Osteoblast (primary cell): Measurements from ENCODE around the gene SOX13. TPM values are rescaled to one million over a fixed set of nuclear protein-coding genes. Genes with fewer than 3 reads are reported as not detected.

Experiments
- DNase-seq: peaks from one replicate; pipeline ENCODE4 v3.0.0; 2011; ENCODE audit warnings: low spot score, mixed read lengths; ENCODE audit not compliant: insufficient read length; ENCODE audit errors: missing footprints
- H2AFZ ChIP-seq: 2 replicates; pipeline ENCODE4 v1.6.0; 2011; ENCODE audit warnings: mild to moderate bottlenecking, low read length
- H3K27ac ChIP-seq: 2 replicates; pipeline ENCODE4 v1.5.1; 2011; ENCODE audit warnings: mild to moderate bottlenecking, low read depth, low read length, moderate library complexity
- H3K27me3 ChIP-seq: 2 replicates; pipeline ENCODE4 v1.6.0; 2012; ENCODE audit warnings: mild to moderate bottlenecking, control low read depth, inconsistent platforms, low read length, moderate library complexity; ENCODE audit not compliant: insufficient read depth
- H3K36me3 ChIP-seq: 2 replicates; pipeline ENCODE4 v1.5.1; 2011; ENCODE audit warnings: mild to moderate bottlenecking, low read length, control low read depth, moderate library complexity; ENCODE audit not compliant: insufficient read depth
- H3K4me1 ChIP-seq: 2 replicates; pipeline ENCODE4 v1.5.1; 2011; ENCODE audit warnings: mild to moderate bottlenecking, low read length, control low read depth, moderate library complexity; ENCODE audit not compliant: insufficient read depth
- H3K4me2 ChIP-seq: 2 replicates; pipeline ENCODE4 v1.6.0; 2011; ENCODE audit warnings: mild to moderate bottlenecking, low read length; ENCODE audit not compliant: insufficient read depth
- H3K4me3 ChIP-seq: fragments of 200-600 bp; sonication (generic); 3 replicates; pipeline ENCODE4 v1.5.1; 2012; ENCODE audit warnings: mild to moderate bottlenecking, low read length, inconsistent platforms; ENCODE audit not compliant: insufficient read depth
- H3K79me2 ChIP-seq: 2 replicates; pipeline ENCODE4 v1.6.0; 2012; ENCODE audit warnings: mild to moderate bottlenecking, low read length, control low read depth, inconsistent platforms; ENCODE audit not compliant: insufficient read depth
- H3K9me3 ChIP-seq: 2 replicates; pipeline ENCODE4 v1.5.1; 2011; ENCODE audit warnings: low read depth, low read length, control low read depth
- H4K20me1 ChIP-seq: 2 replicates; pipeline ENCODE4 v1.6.0; 2012; ENCODE audit warnings: mild to moderate bottlenecking, low read length, control low read depth; ENCODE audit not compliant: insufficient read depth
- total RNA-seq: library from RNA; depleted of rRNA; stranded (reverse); fragments of >200 nt; gene quantifications from 2 replicates; pipeline ENCODE4 v1.2.3, GENCODE V29; 2012
- TF ChIP-seq, protein P1 (sequence below): IDR thresholded peaks from 2 replicates; pipeline ENCODE4 v1.5.1; 2011; ENCODE audit warnings: mild to moderate bottlenecking, low read depth, low read length, moderate library complexity; ENCODE audit errors: extremely low read depth

Gene SOX13
- total RNA-seq, 1 donor = 9.0 TPM

DNA sequence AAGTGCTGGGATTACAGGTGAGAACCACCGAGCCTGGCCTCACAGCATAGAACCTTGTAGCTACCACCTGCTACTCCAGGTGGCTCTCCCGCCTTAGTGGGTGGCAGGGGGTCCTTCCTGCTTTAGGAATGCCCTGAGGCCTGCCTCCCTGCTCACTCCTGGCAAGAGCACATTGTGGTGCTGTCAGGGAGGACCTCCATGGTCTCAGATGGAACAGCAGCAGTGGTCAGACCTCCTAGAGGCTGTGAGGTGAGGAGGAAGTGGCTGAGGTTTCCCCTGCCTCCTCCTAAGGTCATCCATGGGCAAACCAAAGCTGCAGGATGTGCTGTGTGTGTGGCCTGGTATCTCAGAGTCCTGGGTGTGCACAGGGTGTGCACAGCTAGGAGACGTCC, 6.7 kb downstream of the SOX13 start:
- H3K4me2 ChIP-seq = peak overlapping the region; percentile 62
- H3K4me1 ChIP-seq = peaks cover 29% of the 10 kb centered on the region
- peaks cover 40% of the 10 kb centered on the region for H3K79me2 ChIP-seq
- TF ChIP-seq, protein P1, sequence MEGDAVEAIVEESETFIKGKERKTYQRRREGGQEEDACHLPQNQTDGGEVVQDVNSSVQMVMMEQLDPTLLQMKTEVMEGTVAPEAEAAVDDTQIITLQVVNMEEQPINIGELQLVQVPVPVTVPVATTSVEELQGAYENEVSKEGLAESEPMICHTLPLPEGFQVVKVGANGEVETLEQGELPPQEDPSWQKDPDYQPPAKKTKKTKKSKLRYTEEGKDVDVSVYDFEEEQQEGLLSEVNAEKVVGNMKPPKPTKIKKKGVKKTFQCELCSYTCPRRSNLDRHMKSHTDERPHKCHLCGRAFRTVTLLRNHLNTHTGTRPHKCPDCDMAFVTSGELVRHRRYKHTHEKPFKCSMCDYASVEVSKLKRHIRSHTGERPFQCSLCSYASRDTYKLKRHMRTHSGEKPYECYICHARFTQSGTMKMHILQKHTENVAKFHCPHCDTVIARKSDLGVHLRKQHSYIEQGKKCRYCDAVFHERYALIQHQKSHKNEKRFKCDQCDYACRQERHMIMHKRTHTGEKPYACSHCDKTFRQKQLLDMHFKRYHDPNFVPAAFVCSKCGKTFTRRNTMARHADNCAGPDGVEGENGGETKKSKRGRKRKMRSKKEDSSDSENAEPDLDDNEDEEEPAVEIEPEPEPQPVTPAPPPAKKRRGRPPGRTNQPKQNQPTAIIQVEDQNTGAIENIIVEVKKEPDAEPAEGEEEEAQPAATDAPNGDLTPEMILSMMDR = no peak
- H3K36me3 ChIP-seq = no peaks in the 10 kb centered on the region
- H4K20me1 ChIP-seq = peaks cover 12% of the 10 kb centered on the region
- no peak overlapping the region for H2AFZ ChIP-seq
- DNase-seq = peak; percentile 86
- no peak overlapping the region for H3K4me3 ChIP-seq
- H3K27me3 ChIP-seq = no peaks in the 10 kb centered on the region
- peak overlapping the region; percentile 7 for H3K27ac ChIP-seq
- no peaks in the 10 kb centered on the region for H3K9me3 ChIP-seq

GRCh38 chr1:204080163-204080903, 7.4 kb downstream of the SOX13 start:
- Histone ChIP-seq H4K20me1 (peaks cover 8% of the 10 kb centered on the region), H3K36me3 (no peaks in the 10 kb centered on the region), H3K4me1 (peaks cover 21% of the 10 kb centered on the region), H3K27ac (peak overlapping the region; percentile 7), H3K4me2 (peak overlapping the region; percentile 62), H3K27me3 (no peaks in the 10 kb centered on the region), H3K9me3 (no peaks in the 10 kb centered on the region), H2AFZ (no peak overlapping the region), H3K79me2 (peaks cover 34% of the 10 kb centered on the region), H3K4me3 (peak overlapping the region; percentile 17)
- peak; percentile 99 for DNase-seq
- TF ChIP-seq, protein P1 = no peak

- Histone ChIP-seq H2AFZ (no peak overlapping the region), H3K36me3 (no peaks in the 10 kb centered on the region), H3K79me2 (peaks cover 24% of the 10 kb centered on the region), H3K27ac (no peak overlapping the region), H3K9me3 (no peaks in the 10 kb centered on the region), H3K4me1 (peaks cover 20% of the 10 kb centered on the region), H4K20me1 (no peaks in the 10 kb centered on the region), H3K4me2 (no peak overlapping the region), H3K4me3 (no peak overlapping the region), H3K27me3 (no peaks in the 10 kb centered on the region)
- DNase-seq = peak; percentile 80
- TF ChIP-seq, protein P1 = no peak
Observed at GRCh38 chr1:204081164-204081790, 8.4 kb downstream of the SOX13 start.

GRCh38 chr1:204081791-204082513, 9.0 kb downstream of the SOX13 start:
- Histone ChIP-seq H3K27ac (no peak overlapping the region), H3K4me2 (no peak overlapping the region), H3K4me3 (no peak overlapping the region), H3K9me3 (no peaks in the 10 kb centered on the region), H3K36me3 (no peaks in the 10 kb centered on the region), H4K20me1 (no peaks in the 10 kb centered on the region), H2AFZ (no peak overlapping the region), H3K27me3 (no peaks in the 10 kb centered on the region), H3K79me2 (peaks cover 22% of the 10 kb centered on the region), H3K4me1 (peaks cover 20% of the 10 kb centered on the region)
- DNase-seq = no peak
- TF ChIP-seq, protein P1 = no peak
